Osteoblast (primary cell): Measurements from ENCODE around the gene ZFYVE9. TPM values are rescaled to one million over a fixed set of nuclear protein-coding genes. Genes with fewer than 3 reads are reported as not detected.
A peak's percentile ranks its signal among the peaks of the same experiment; 100 is the strongest.

Experiments
- DNase-seq: peaks from one replicate; pipeline ENCODE4 v3.0.0; 2011; ENCODE audit warnings: low spot score, mixed read lengths; ENCODE audit not compliant: insufficient read length; ENCODE audit errors: missing footprints
- H2AFZ ChIP-seq: 2 replicates; pipeline ENCODE4 v1.6.0; 2011; ENCODE audit warnings: mild to moderate bottlenecking, low read length
- H3K27ac ChIP-seq: 2 replicates; pipeline ENCODE4 v1.5.1; 2011; ENCODE audit warnings: mild to moderate bottlenecking, low read depth, low read length, moderate library complexity
- H3K27me3 ChIP-seq: 2 replicates; pipeline ENCODE4 v1.6.0; 2012; ENCODE audit warnings: mild to moderate bottlenecking, control low read depth, inconsistent platforms, low read length, moderate library complexity; ENCODE audit not compliant: insufficient read depth
- H3K36me3 ChIP-seq: 2 replicates; pipeline ENCODE4 v1.5.1; 2011; ENCODE audit warnings: mild to moderate bottlenecking, low read length, control low read depth, moderate library complexity; ENCODE audit not compliant: insufficient read depth
- H3K4me1 ChIP-seq: 2 replicates; pipeline ENCODE4 v1.5.1; 2011; ENCODE audit warnings: mild to moderate bottlenecking, low read length, control low read depth, moderate library complexity; ENCODE audit not compliant: insufficient read depth
- H3K4me2 ChIP-seq: 2 replicates; pipeline ENCODE4 v1.6.0; 2011; ENCODE audit warnings: mild to moderate bottlenecking, low read length; ENCODE audit not compliant: insufficient read depth
- H3K4me3 ChIP-seq: fragments of 200-600 bp; sonication (generic); 3 replicates; pipeline ENCODE4 v1.5.1; 2012; ENCODE audit warnings: mild to moderate bottlenecking, low read length, inconsistent platforms; ENCODE audit not compliant: insufficient read depth
- H3K79me2 ChIP-seq: 2 replicates; pipeline ENCODE4 v1.6.0; 2012; ENCODE audit warnings: mild to moderate bottlenecking, low read length, control low read depth, inconsistent platforms; ENCODE audit not compliant: insufficient read depth
- H3K9me3 ChIP-seq: 2 replicates; pipeline ENCODE4 v1.5.1; 2011; ENCODE audit warnings: low read depth, low read length, control low read depth
- H4K20me1 ChIP-seq: 2 replicates; pipeline ENCODE4 v1.6.0; 2012; ENCODE audit warnings: mild to moderate bottlenecking, low read length, control low read depth; ENCODE audit not compliant: insufficient read depth
- total RNA-seq: library from RNA; depleted of rRNA; stranded (reverse); fragments of >200 nt; gene quantifications from 2 replicates; pipeline ENCODE4 v1.2.3, GENCODE V29; 2012
- TF ChIP-seq, protein P1 (sequence below): IDR thresholded peaks from 2 replicates; pipeline ENCODE4 v1.5.1; 2011; ENCODE audit warnings: mild to moderate bottlenecking, low read depth, low read length, moderate library complexity; ENCODE audit errors: extremely low read depth

ZFYVE9 gene
- total RNA-seq, 1 donor: 38.0 TPM

DNA sequence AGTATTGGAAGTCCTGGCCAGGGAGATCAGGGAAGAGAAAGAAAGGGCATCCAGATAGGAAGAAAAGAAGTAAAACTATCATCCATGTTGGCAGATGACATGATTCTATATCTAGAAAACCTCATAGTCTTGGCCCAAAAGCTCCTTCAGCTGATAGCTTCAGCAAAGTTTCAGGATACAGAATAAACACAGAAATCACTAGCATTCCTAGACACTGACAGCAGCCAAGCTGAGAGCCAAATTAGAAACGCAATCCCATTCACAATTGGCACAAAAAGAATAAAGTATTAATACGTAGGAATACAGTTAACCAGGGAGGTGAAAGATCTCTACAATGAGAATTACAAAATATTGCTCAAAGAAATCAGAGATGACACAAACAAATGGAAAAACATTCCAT lies 44.6 kb downstream of the ZFYVE9 start:
- no peak overlapping the region for H3K4me2 ChIP-seq
- no peak overlapping the region for H2AFZ ChIP-seq
- H3K27ac ChIP-seq: no peak overlapping the region
- H3K9me3 ChIP-seq: no peaks in the 10 kb centered on the region
- TF ChIP-seq, protein P1, sequence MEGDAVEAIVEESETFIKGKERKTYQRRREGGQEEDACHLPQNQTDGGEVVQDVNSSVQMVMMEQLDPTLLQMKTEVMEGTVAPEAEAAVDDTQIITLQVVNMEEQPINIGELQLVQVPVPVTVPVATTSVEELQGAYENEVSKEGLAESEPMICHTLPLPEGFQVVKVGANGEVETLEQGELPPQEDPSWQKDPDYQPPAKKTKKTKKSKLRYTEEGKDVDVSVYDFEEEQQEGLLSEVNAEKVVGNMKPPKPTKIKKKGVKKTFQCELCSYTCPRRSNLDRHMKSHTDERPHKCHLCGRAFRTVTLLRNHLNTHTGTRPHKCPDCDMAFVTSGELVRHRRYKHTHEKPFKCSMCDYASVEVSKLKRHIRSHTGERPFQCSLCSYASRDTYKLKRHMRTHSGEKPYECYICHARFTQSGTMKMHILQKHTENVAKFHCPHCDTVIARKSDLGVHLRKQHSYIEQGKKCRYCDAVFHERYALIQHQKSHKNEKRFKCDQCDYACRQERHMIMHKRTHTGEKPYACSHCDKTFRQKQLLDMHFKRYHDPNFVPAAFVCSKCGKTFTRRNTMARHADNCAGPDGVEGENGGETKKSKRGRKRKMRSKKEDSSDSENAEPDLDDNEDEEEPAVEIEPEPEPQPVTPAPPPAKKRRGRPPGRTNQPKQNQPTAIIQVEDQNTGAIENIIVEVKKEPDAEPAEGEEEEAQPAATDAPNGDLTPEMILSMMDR: no peak
- no peak overlapping the region for H3K4me3 ChIP-seq
- no peaks in the 10 kb centered on the region for H3K27me3 ChIP-seq
- no peaks in the 10 kb centered on the region for H3K36me3 ChIP-seq
- DNase-seq: peak; percentile 49
- H4K20me1 ChIP-seq: no peaks in the 10 kb centered on the region
- H3K79me2 ChIP-seq: peaks cover 6% of the 10 kb centered on the region
- peaks cover 3% of the 10 kb centered on the region for H3K4me1 ChIP-seq

DNA sequence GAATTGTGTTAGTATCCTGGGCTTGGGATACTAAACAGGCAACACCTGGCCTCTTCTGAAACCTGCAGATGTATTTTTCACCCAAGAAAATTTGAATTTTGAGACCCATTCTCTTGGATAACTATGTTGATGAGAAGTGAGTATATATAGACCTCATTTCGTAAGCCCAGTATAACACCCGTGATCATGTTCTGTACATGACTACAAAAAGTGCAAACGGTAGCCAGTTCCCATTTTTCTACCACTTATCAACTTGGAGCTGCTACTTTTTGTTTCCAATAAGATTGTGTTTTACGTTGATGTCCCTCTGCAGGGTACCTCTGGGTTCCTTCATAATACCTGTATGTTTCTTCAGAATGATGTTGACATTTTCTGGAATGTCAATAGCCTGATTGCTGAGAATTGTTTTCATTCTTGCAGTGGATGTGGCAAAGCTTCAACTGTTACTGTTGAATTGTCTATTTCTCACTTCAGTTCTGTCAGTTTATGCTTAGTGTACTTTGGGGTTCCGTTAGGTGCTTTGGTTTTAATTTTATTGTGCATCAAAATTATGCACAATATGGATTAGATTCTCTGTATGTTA lies 48.1 kb downstream of the ZFYVE9 start:
- H3K4me2 ChIP-seq: no peak overlapping the region
- no peaks in the 10 kb centered on the region for H3K9me3 ChIP-seq
- H4K20me1 ChIP-seq: no peaks in the 10 kb centered on the region
- no peak for DNase-seq
- no peak overlapping the region for H3K4me3 ChIP-seq
- H3K27me3 ChIP-seq: no peaks in the 10 kb centered on the region
- no peak overlapping the region for H3K27ac ChIP-seq
- TF ChIP-seq, protein P1: no peak
- no peak overlapping the region for H2AFZ ChIP-seq
- peaks cover 6% of the 10 kb centered on the region for H3K4me1 ChIP-seq
- peaks cover 6% of the 10 kb centered on the region for H3K79me2 ChIP-seq
- no peaks in the 10 kb centered on the region for H3K36me3 ChIP-seq

DNA sequence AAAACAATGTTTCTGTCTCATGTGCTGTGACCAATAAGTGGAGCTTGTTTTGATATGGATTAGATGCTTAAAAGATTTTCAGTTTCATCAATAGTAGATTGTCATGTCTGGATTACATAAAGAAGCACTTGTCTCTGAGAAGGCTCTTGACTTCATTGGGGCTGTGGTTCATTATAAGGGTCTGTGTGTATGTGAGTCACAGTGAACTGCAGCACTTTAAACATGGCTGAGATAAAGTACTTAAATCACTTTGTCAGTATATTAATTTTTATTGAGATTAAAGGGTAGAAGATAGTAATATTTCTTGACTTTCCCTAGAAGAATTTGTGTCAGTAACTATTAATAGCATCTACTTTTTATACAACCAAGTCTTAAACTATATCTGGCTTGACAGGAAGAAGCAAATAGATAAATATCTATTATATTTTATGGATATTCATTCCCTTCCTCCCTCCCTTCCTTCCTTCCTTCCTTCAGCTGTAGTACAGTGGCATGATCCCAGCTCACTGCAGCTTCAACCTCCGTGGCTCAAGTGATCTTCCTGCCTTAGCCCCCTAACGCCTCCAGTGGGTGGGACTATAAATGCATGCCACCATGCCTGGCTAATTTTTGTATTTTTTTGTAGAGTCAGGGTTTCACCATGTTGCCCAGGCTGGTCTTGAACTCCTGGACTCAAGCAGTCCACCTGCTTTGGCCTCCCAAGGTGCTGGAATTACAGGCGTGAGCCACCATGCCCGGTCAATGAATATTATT lies 48.8 kb downstream of the ZFYVE9 start:
- H2AFZ ChIP-seq: no peak overlapping the region
- no peak overlapping the region for H3K27ac ChIP-seq
- no peak overlapping the region for H3K4me2 ChIP-seq
- H4K20me1 ChIP-seq: no peaks in the 10 kb centered on the region
- H3K4me3 ChIP-seq: no peak overlapping the region
- H3K79me2 ChIP-seq: peaks cover 6% of the 10 kb centered on the region
- no peaks in the 10 kb centered on the region for H3K9me3 ChIP-seq
- TF ChIP-seq, protein P1: no peak
- peaks cover 6% of the 10 kb centered on the region for H3K4me1 ChIP-seq
- H3K27me3 ChIP-seq: no peaks in the 10 kb centered on the region
- H3K36me3 ChIP-seq: no peaks in the 10 kb centered on the region
- DNase-seq: no peak

DNA sequence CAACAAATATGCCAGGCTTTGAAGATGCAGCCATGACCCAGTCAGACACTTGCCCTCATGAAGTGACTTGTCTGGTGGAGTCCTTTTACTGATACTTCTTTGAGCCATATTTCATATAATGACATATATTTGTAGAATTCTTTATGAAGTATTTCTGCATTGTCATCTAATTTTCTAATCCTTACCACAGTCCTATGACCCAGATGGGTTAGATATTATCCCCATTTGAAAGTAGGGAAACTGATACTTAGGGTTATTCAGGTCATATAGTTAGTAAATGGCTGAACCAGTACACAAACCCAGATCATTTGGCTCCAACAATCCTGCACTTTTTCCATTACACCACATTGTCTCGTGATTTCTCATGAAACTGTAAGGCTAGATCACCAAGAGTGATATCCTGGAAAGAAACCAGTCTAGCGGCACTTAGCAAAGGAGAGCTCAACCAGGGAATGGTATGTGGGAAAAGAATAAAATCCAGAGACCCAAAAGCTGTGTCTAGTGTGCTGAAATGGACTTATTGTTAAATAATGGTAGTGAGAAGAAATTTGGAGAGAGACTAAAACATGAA lies 49.6 kb downstream of the ZFYVE9 start:
- Histone ChIP-seq H3K27me3 (no peaks in the 10 kb centered on the region), H4K20me1 (no peaks in the 10 kb centered on the region), H3K4me1 (peaks cover 6% of the 10 kb centered on the region), H3K36me3 (no peaks in the 10 kb centered on the region), H3K4me2 (no peak overlapping the region), H3K27ac (no peak overlapping the region), H3K4me3 (no peak overlapping the region), H3K9me3 (no peaks in the 10 kb centered on the region), H3K79me2 (peaks cover 6% of the 10 kb centered on the region), H2AFZ (no peak overlapping the region)
- TF ChIP-seq, protein P1: no peak
- no peak for DNase-seq
